B cell (primary cell): ENCODE results near the gene C19orf73. TPM values are rescaled to one million over a fixed set of nuclear protein-coding genes. Genes with fewer than 3 reads are reported as not detected.
A peak's percentile ranks its signal among the peaks of the same experiment; 100 is the strongest.
"Not testable (repeated sequence)": the region's sequence is repeated elsewhere in the genome, so short reads cannot be mapped to it uniquely, and the experiment has no call there.

Experiments
- ATAC-seq: fragments of 200-7000 bp; cut with Tn5 transposase; one replicate; pipeline ENCODE4 v1.10.0; 2021; ENCODE audit warnings: low read depth, mild to moderate bottlenecking, moderate number of reproducible peaks, moderate library complexity
- CTCF ChIA-PET: fragments of 350-600 bp; sonication (Branson Sonifier 250); formaldehyde crosslinking; loops from one replicate; lab custom pipeline; 2021; ENCODE audit warnings: antibody characterized with exemption, inconsistent platforms; lab: Charles Lee
- POLR2A ChIA-PET: fragments of 350-600 bp; sonication (Branson Sonifier 250); formaldehyde crosslinking; loops from one replicate; lab custom pipeline; 2021; ENCODE audit warnings: antibody characterized with exemption; lab: Charles Lee
- DNase-seq: peaks from one replicate; pipeline ENCODE4 v3.0.0; 2013
- H2AFZ ChIP-seq: 2 replicates; pipeline ENCODE4 v1.6.1; 2012; ENCODE audit warnings: mild to moderate bottlenecking, low read depth, low read length; ENCODE audit not compliant: insufficient read depth, poor library complexity, severe bottlenecking
- H3K27ac ChIP-seq, 2 donors: 1 replicate in 1 of 2; 2 replicates in 1 of 2; pipeline ENCODE4 v1.5.1; 2012 to 2013; ENCODE audit warnings: low read length in 2 of 2, mild to moderate bottlenecking in 2 of 2, moderate library complexity in 1 of 2
- H3K27me3 ChIP-seq, 4 experiments: fragments of 200-600 bp in 1 of 4; sonication (generic) in 1 of 4; replicated peaks in 1 of 4; 1 replicate in 2 of 4; 2 replicates in 2 of 4; pipeline versions ENCODE4 v1.6.1 to v1.7.0; 2013 to 2016; ENCODE audit warnings: low read length in 3 of 4, mild to moderate bottlenecking in 2 of 4, mixed read lengths in 1 of 4, moderate library complexity in 1 of 4; ENCODE audit not compliant: insufficient read depth in 4 of 4, control insufficient read depth in 3 of 4; ENCODE audit errors: control extremely low read depth in 1 of 4
- H3K36me3 ChIP-seq, 2 experiments: replicated peaks in 1 of 2; 1 replicate in 1 of 2; 2 replicates in 1 of 2; pipeline versions ENCODE4 v1.6.1 to v1.7.1; 2013; ENCODE audit warnings: low read length in 1 of 2; ENCODE audit not compliant: insufficient read depth in 2 of 2, control insufficient read depth in 1 of 2; ENCODE audit errors: control extremely low read depth in 1 of 2, extremely low read depth in 1 of 2
- H3K4me1 ChIP-seq, 2 donors: fragments of 200-600 bp in 1 of 2; sonication (generic) in 1 of 2; 1 replicate in 1 of 2; 2 replicates in 1 of 2; pipeline versions ENCODE4 v1.5.1 to v1.6.1; 2013 to 2017; ENCODE audit warnings: low read length in 2 of 2; ENCODE audit not compliant: control insufficient read depth in 2 of 2, insufficient read depth in 2 of 2
- H3K4me2 ChIP-seq: replicated peaks from 2 replicates; pipeline ENCODE3; 2012; ENCODE audit warnings: mild to moderate bottlenecking, low read depth, low read length; ENCODE audit not compliant: poor library complexity, severe bottlenecking
- H3K4me3 ChIP-seq, 5 experiments: fragments of 200-600 bp in 1 of 5; sonication (generic) in 1 of 5; 1 replicate in 3 of 5; 2 replicates in 2 of 5; pipeline versions ENCODE4 v1.5.1 to v1.7.0; 2011 to 2016; ENCODE audit warnings: low read length in 4 of 5, mild to moderate bottlenecking in 4 of 5, low read depth in 2 of 5, control low read depth in 1 of 5, moderate library complexity in 1 of 5; ENCODE audit not compliant: insufficient read depth in 1 of 5; ENCODE audit errors: control extremely low read depth in 1 of 5, extremely low read depth in 1 of 5
- H3K79me2 ChIP-seq: fragments of 200-600 bp; sonication (generic); one replicate; pipeline ENCODE4 v1.6.0; 2016; ENCODE audit warnings: low read length; ENCODE audit not compliant: control insufficient read depth, insufficient read depth
- H3K9ac ChIP-seq: fragments of 200-600 bp; sonication (generic); 2 replicates; pipeline ENCODE4 v1.6.1; 2017; ENCODE audit warnings: mild to moderate bottlenecking, low read length, moderate library complexity
- H3K9me3 ChIP-seq, 3 donors: one replicate each; pipeline versions ENCODE4 v1.6.1 to v1.7.1; 2013; ENCODE audit warnings: low read length in 2 of 3; ENCODE audit not compliant: control insufficient read depth in 2 of 3, insufficient read depth in 1 of 3; ENCODE audit errors: control extremely low read depth in 1 of 3
- H4K20me1 ChIP-seq: 2 replicates; pipeline ENCODE4 v1.6.0; 2012; ENCODE audit warnings: mild to moderate bottlenecking, low read length; ENCODE audit not compliant: insufficient read depth, control insufficient read depth, poor library complexity, severe bottlenecking
- H3K27ac Mint-ChIP-seq: one replicate; pipeline ENCODE4 v1.8.0; 2021; ENCODE audit warnings: mixed read lengths
- H3K27me3 Mint-ChIP-seq: one replicate; pipeline ENCODE4 v1.8.0; 2021; ENCODE audit warnings: mixed read lengths
- H3K4me1 Mint-ChIP-seq: one replicate; pipeline ENCODE4 v1.8.0; 2021; ENCODE audit warnings: mixed read lengths
- H3K4me3 Mint-ChIP-seq: one replicate; pipeline ENCODE4 v1.8.0; 2021; ENCODE audit warnings: mixed read lengths
- H3K9me3 Mint-ChIP-seq: one replicate; pipeline ENCODE4 v1.8.0; 2022; ENCODE audit warnings: mixed read lengths; ENCODE audit not compliant: insufficient read depth
- EZH2 ChIP-seq: IDR thresholded peaks from 2 replicates; pipeline ENCODE4 v1.6.1; 2012; ENCODE audit warnings: borderline replicate concordance, low read depth, mild to moderate bottlenecking, moderate library complexity, low read length; ENCODE audit not compliant: insufficient read depth, poor library complexity, severe bottlenecking
- WGBS: methylation state at CpG from one replicate; pipeline ENCODE4 v1.1.5; 2013; ENCODE audit warnings: missing lambda C conversion rate; ENCODE audit not compliant: insufficient coverage; 5-methylcytosine and 5-hydroxymethylcytosine counted together
- intact Hi-C: fragments of 100-400 bp; cut with micrococcal nuclease; formaldehyde crosslinking; loops from one replicate; pipeline ENCODE4 v1.10.0; 2022
- polyA plus RNA-seq: library from polyadenylated mRNA; depleted of rRNA; stranded (reverse); fragments of >200 nt; gene quantifications from 2 replicates; pipeline ENCODE4 v1.2.3, GENCODE V29; 2012
- total RNA-seq, 2 donors: library from RNA; stranded (reverse); fragments of 120-200 nt in 1 of 2; gene quantifications; 1 replicate in 1 of 2; 2 replicates in 1 of 2; pipeline versions ENCODE4 v1.2.3 to v1.2.4, GENCODE V29; 2013 to 2022
- TF ChIP-seq, protein P1 (sequence below): fragments of 200-600 bp; IDR thresholded peaks from one replicate; pipeline ENCODE4 v1.8.0; 2022; ENCODE audit warnings: antibody characterized with exemption, mild to moderate bottlenecking

Gene C19orf73
- total and polyA plus RNA-seq, 2 donors (not counting 1 experiment from before 2014, with no cell fraction given) = 3.9 to 8.2 TPM

DNA sequence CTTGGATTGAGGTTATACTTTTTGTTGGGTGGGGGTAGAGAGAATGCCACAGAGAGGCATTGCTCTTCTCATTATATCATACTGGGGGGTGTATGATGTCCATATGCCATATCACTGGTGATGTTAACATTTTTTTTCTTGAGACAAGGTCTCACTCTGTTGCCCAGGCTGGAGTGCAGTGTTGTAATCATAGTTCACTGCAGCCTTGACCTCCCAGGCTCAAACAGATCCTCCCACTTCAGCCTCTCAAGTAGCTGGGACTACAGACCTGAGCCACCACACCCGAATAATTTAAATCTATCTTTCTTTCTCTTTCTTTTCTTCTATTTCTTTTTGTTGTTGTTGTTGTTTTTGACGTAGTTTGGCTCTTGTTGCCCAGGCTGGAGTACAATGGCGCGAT lies 38.6 kb downstream of the C19orf73 start:
- Histone ChIP-seq H4K20me1 (peaks cover 1% of the 10 kb centered on the region), H3K27ac (no peak overlapping the region), H3K9me3 (peaks cover 0 to 4% (median 0%) of the 10 kb centered on the region in 3 donors), H3K9ac (no peak overlapping the region), H3K4me1 (peaks cover 4 to 8% of the 10 kb centered on the region in 2 donors), H3K4me2 (no peak overlapping the region), H3K79me2 (peaks cover under 1% of the 10 kb centered on the region), H3K4me3 (no peak overlapping the region), H3K27me3 (peaks cover 0 to 8% (median 0%) of the 10 kb centered on the region in 4 experiments), H2AFZ (no peak overlapping the region), H3K36me3 (no peaks in the 10 kb centered on the region)
- ChIA-PET POLR2A (no interaction called here), CTCF (no interaction called here)
- no peaks in the 10 kb centered on the region for H3K9me3 Mint-ChIP-seq
- WGBS = no CpG with 5 or more reads among the region's 4 CpGs
- ATAC-seq = no peak
- peaks cover 11% of the 10 kb centered on the region for H3K27me3 Mint-ChIP-seq
- no peak overlapping the region for H3K27ac Mint-ChIP-seq
- no peak overlapping the region for H3K4me3 Mint-ChIP-seq
- intact Hi-C loops = loop anchor here (10.0 kb wide), 1 partner anchor 296 kb away; no protein-coding TSS in a partner anchor
- no peak for DNase-seq
- H3K4me1 Mint-ChIP-seq = peaks cover 10% of the 10 kb centered on the region
- no peak for TF ChIP-seq EZH2
- TF ChIP-seq, protein P1, sequence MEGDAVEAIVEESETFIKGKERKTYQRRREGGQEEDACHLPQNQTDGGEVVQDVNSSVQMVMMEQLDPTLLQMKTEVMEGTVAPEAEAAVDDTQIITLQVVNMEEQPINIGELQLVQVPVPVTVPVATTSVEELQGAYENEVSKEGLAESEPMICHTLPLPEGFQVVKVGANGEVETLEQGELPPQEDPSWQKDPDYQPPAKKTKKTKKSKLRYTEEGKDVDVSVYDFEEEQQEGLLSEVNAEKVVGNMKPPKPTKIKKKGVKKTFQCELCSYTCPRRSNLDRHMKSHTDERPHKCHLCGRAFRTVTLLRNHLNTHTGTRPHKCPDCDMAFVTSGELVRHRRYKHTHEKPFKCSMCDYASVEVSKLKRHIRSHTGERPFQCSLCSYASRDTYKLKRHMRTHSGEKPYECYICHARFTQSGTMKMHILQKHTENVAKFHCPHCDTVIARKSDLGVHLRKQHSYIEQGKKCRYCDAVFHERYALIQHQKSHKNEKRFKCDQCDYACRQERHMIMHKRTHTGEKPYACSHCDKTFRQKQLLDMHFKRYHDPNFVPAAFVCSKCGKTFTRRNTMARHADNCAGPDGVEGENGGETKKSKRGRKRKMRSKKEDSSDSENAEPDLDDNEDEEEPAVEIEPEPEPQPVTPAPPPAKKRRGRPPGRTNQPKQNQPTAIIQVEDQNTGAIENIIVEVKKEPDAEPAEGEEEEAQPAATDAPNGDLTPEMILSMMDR = no peak

DNA sequence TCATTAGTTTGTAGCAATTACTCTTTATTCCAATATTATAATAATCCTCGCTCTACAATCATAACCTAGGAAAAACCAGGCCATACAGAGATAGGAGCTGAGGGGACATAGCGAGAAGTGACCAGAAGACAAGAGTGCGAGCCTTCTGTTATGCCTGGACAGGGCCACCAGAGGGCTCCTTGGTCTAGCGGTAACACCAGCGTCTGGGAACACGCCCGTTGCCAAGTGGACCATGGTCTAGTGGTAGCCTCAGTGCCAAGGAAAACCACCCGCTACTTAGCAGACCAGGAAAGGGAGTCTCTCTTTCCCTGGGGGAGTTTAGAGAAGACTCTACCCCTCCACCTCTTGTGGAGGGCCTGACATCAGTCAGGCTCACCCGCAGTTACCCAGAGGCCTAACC lies 44.1 kb downstream of the C19orf73 start:
- ATAC-seq, H4K20me1 ChIP-seq, H3K36me3 ChIP-seq, H3K4me3 ChIP-seq, H3K9me3 Mint-ChIP-seq, H3K79me2 ChIP-seq, H3K9ac ChIP-seq, H3K4me2 ChIP-seq, H3K4me3 Mint-ChIP-seq, H3K27ac ChIP-seq, H2AFZ ChIP-seq, H3K27ac Mint-ChIP-seq, POLR2A ChIA-PET: not testable (repeated sequence)
- Mint-ChIP-seq H3K27me3 (peaks cover 41% of the 10 kb centered on the region), H3K4me1 (peaks cover 11% of the 10 kb centered on the region)
- Histone ChIP-seq H3K9me3 (peaks cover 0 to 17% (median 0%) of the 10 kb centered on the region in 3 donors), H3K4me1 (peaks cover 7 to 16% of the 10 kb centered on the region in 2 donors), H3K27me3 (peaks cover 0 to 49% (median 18%) of the 10 kb centered on the region in 4 experiments)
- 6% methylated on average over 5 of the region's 9 CpGs for WGBS
- peak; percentile 47 for DNase-seq
- TF ChIP-seq, protein P1 = peak; percentile 47
- intact Hi-C loops = loop anchor here (2.0 kb wide), 1 partner anchor 124 kb away; no protein-coding TSS in a partner anchor
- CTCF ChIA-PET = interaction anchor here (1.0 to 2.3 kb wide), 6 partner anchors 55 to 761 kb away, joined by 3 to 11 read pairs (median 5); no protein-coding TSS in a partner anchor
